CD14-positive monocyte (primary cell): ENCODE results near the gene GNA12. TPM values are rescaled to one million over a fixed set of nuclear protein-coding genes. Genes with fewer than 3 reads are reported as not detected.

Experiments used
- DNase-seq, 3 donors: peaks; one replicate each; pipeline ENCODE4 v3.0.0-alpha.2; 2011 to 2022
- H2AFZ ChIP-seq: 2 replicates; pipeline ENCODE4 v1.6.0; 2012; ENCODE audit warnings: mild to moderate bottlenecking, low read depth, low read length, inconsistent platforms; ENCODE audit not compliant: insufficient read depth, poor library complexity, severe bottlenecking
- H3K27ac ChIP-seq, 2 donors: 1 replicate in 1 of 2; 2 replicates in 1 of 2; pipeline ENCODE4 v1.5.1; 2012 to 2013; ENCODE audit warnings: low read length in 2 of 2, control low read depth in 1 of 2, inconsistent platforms in 1 of 2, low read depth in 1 of 2, mild to moderate bottlenecking in 1 of 2
- H3K27me3 ChIP-seq, 2 donors: one replicate each; pipeline versions ENCODE4 v1.6.0 to v1.6.1; 2011 to 2013; ENCODE audit warnings: low read length in 2 of 2; ENCODE audit not compliant: control insufficient read depth in 2 of 2, insufficient read depth in 2 of 2
- H3K36me3 ChIP-seq, 2 donors: replicated peaks in 1 of 2; 1 replicate in 1 of 2; 2 replicates in 1 of 2; pipeline versions ENCODE4 v1.5.1 to v1.6.1; 2012 to 2013; ENCODE audit warnings: low read length in 2 of 2, control low read depth in 1 of 2, inconsistent platforms in 1 of 2, mild to moderate bottlenecking in 1 of 2; ENCODE audit not compliant: insufficient read depth in 2 of 2, control insufficient read depth in 1 of 2
- H3K4me1 ChIP-seq, 2 donors: 1 replicate in 1 of 2; 2 replicates in 1 of 2; pipeline versions ENCODE4 v1.5.1 to v1.6.1; 2012 to 2013; ENCODE audit warnings: low read length in 2 of 2, control low read depth in 1 of 2, inconsistent platforms in 1 of 2, mild to moderate bottlenecking in 1 of 2, moderate library complexity in 1 of 2; ENCODE audit not compliant: insufficient read depth in 2 of 2, control insufficient read depth in 1 of 2
- H3K4me2 ChIP-seq: replicated peaks from 2 replicates; pipeline ENCODE3; 2012; ENCODE audit warnings: low read length, moderate library complexity, mild to moderate bottlenecking; ENCODE audit not compliant: poor library complexity, severe bottlenecking; ENCODE audit errors: extremely low read depth
- H3K4me3 ChIP-seq, 3 experiments: fragments of 200-600 bp in 1 of 3; sonication (generic) in 1 of 3; replicated peaks in 1 of 3; 1 replicate in 2 of 3; 2 replicates in 1 of 3; pipeline ENCODE4 v1.5.1; 2011 to 2013; ENCODE audit warnings: low read length in 3 of 3, mild to moderate bottlenecking in 3 of 3, control low read depth in 2 of 3, low read depth in 2 of 3, inconsistent platforms in 1 of 3, moderate library complexity in 1 of 3
- H3K79me2 ChIP-seq: 2 replicates; pipeline ENCODE4 v1.6.0; 2012; ENCODE audit warnings: mild to moderate bottlenecking, control low read depth, inconsistent platforms, low read length, moderate library complexity; ENCODE audit not compliant: insufficient read depth
- H3K9ac ChIP-seq: 2 replicates; pipeline ENCODE4 v1.6.0; 2017; ENCODE audit warnings: low read length, mild to moderate bottlenecking; ENCODE audit not compliant: insufficient read depth, poor library complexity, severe bottlenecking
- H3K9me3 ChIP-seq, 2 donors: replicated peaks in 1 of 2; 1 replicate in 1 of 2; 2 replicates in 1 of 2; pipeline versions ENCODE4 v1.5.1 to v1.6.1; 2012 to 2013; ENCODE audit warnings: low read length in 2 of 2, control low read depth in 1 of 2; ENCODE audit not compliant: control insufficient read depth in 1 of 2, insufficient read depth in 1 of 2
- H4K20me1 ChIP-seq: 2 replicates; pipeline ENCODE4 v1.6.0; 2012; ENCODE audit warnings: mild to moderate bottlenecking, low read length, control low read depth, moderate library complexity; ENCODE audit not compliant: insufficient read depth
- H3K27ac Mint-ChIP-seq, 7 donors: one replicate each; pipeline ENCODE4 v1.8.0; 2020; ENCODE audit warnings: mild to moderate bottlenecking in 7 of 7, mixed read lengths in 7 of 7, moderate library complexity in 6 of 7, inconsistent platforms in 2 of 7
- H3K27me3 Mint-ChIP-seq, 3 donors: one replicate each; pipeline ENCODE4 v1.8.0; 2021 to 2022; ENCODE audit warnings: low read depth in 3 of 3, mild to moderate bottlenecking in 3 of 3, mixed read lengths in 3 of 3, moderate library complexity in 3 of 3, inconsistent platforms in 1 of 3
- H3K36me3 Mint-ChIP-seq, 2 donors: one replicate each; pipeline ENCODE4 v1.8.0; 2020; ENCODE audit warnings: mixed read lengths in 2 of 2, inconsistent platforms in 1 of 2, mild to moderate bottlenecking in 1 of 2
- H3K4me1 Mint-ChIP-seq: one replicate; pipeline ENCODE4 v1.8.0; 2020; ENCODE audit warnings: mild to moderate bottlenecking, mixed read lengths
- H3K4me3 Mint-ChIP-seq, 2 donors: one replicate each; pipeline ENCODE4 v1.8.0; 2020; ENCODE audit warnings: mild to moderate bottlenecking in 2 of 2, mixed read lengths in 2 of 2, moderate library complexity in 1 of 2
- H3K9me3 Mint-ChIP-seq, 7 donors: one replicate each; pipeline ENCODE4 v1.8.0; 2020 to 2022; ENCODE audit warnings: mixed read lengths in 7 of 7, mild to moderate bottlenecking in 6 of 7, moderate library complexity in 6 of 7, inconsistent platforms in 2 of 7
- WGBS: methylation state at CpG from one replicate; pipeline ENCODE4 v1.1.5; 2013; ENCODE audit warnings: missing lambda C conversion rate; ENCODE audit not compliant: insufficient coverage; 5-methylcytosine and 5-hydroxymethylcytosine counted together
- intact Hi-C, 2 donors: fragments of 100-400 bp; cut with micrococcal nuclease; formaldehyde crosslinking; loops; one replicate each; pipeline versions ENCODE4 v1.15.0 to v1.15.1; 2023
- polyA plus RNA-seq, 3 donors: library from polyadenylated mRNA; depleted of rRNA in 1 of 3; unstranded in 2 of 3; stranded (reverse) in 1 of 3; fragments of 300-500 nt in 2 of 3; fragments of >200 nt in 1 of 3; fragmentation: Illumina TruSeq in 2 of 3; gene quantifications; 1 replicate in 2 of 3; 2 replicates in 1 of 3; pipeline ENCODE4 v1.2.3, GENCODE V29; 2012 to 2021
- TF ChIP-seq, protein P1 (sequence below): fragments of 200-600 bp; IDR thresholded peaks from one replicate; pipeline ENCODE4 v1.8.0; 2022; ENCODE audit warnings: antibody characterized with exemption, mild to moderate bottlenecking

GNA12 gene
- polyA plus RNA-seq, 3 donors, result 3.4 to 25.9 (median 10.6) TPM

DNA sequence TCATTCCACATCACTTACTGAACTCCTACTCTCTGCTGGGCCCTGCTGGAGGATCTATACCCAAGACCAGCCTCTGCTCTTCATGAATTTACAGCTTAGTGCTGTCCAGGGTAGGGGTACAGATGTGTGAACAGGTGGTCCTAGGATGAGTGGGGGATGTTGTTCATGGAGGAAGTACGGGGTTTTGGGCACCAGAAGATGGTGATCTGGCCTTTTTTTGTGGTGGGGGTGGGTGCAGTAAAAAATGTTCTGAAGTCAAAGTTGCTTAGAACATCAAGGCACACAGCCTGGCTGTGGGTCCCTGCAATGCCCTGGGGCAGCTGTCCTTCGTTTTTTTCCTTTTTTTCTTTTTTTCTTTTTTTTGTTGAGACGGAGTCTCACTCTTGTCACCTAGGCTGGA lies 34.2 kb upstream of the GNA12 start:
- peaks cover 0 to 2% (median 0%) of the 10 kb centered on the region in 7 donors for H3K9me3 Mint-ChIP-seq
- no peak overlapping the region for H2AFZ ChIP-seq
- H3K4me1 ChIP-seq, result peaks cover 0 to 7% of the 10 kb centered on the region in 2 donors
- no peaks in the 10 kb centered on the region for H3K36me3 ChIP-seq
- WGBS, result 37% methylated on average over 2 of the region's 3 CpGs
- H3K4me1 Mint-ChIP-seq, result peaks cover 12% of the 10 kb centered on the region
- H3K27ac Mint-ChIP-seq, result no peak overlapping the region
- no peak for DNase-seq
- peaks cover 0 to 2% of the 10 kb centered on the region in 2 donors for H3K27me3 ChIP-seq
- H3K79me2 ChIP-seq, result no peaks in the 10 kb centered on the region
- no peak overlapping the region for H3K27ac ChIP-seq
- no peak overlapping the region for H3K4me3 ChIP-seq
- H3K4me3 Mint-ChIP-seq, result no peak overlapping the region
- H4K20me1 ChIP-seq, result no peaks in the 10 kb centered on the region
- H3K36me3 Mint-ChIP-seq, result no peaks in the 10 kb centered on the region
- H3K4me2 ChIP-seq, result no peak overlapping the region
- TF ChIP-seq, protein P1, sequence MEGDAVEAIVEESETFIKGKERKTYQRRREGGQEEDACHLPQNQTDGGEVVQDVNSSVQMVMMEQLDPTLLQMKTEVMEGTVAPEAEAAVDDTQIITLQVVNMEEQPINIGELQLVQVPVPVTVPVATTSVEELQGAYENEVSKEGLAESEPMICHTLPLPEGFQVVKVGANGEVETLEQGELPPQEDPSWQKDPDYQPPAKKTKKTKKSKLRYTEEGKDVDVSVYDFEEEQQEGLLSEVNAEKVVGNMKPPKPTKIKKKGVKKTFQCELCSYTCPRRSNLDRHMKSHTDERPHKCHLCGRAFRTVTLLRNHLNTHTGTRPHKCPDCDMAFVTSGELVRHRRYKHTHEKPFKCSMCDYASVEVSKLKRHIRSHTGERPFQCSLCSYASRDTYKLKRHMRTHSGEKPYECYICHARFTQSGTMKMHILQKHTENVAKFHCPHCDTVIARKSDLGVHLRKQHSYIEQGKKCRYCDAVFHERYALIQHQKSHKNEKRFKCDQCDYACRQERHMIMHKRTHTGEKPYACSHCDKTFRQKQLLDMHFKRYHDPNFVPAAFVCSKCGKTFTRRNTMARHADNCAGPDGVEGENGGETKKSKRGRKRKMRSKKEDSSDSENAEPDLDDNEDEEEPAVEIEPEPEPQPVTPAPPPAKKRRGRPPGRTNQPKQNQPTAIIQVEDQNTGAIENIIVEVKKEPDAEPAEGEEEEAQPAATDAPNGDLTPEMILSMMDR, result no peak
- peaks cover 22 to 42% (median 26%) of the 10 kb centered on the region in 3 donors for H3K27me3 Mint-ChIP-seq
- H3K9ac ChIP-seq, result no peak overlapping the region
- H3K9me3 ChIP-seq, result no peaks in the 10 kb centered on the region
- intact Hi-C loops, result loop anchor here in 1 of 2 donors (10.0 kb wide), 2 partner anchors 86 to 416 kb away; no protein-coding TSS in a partner anchor

DNA sequence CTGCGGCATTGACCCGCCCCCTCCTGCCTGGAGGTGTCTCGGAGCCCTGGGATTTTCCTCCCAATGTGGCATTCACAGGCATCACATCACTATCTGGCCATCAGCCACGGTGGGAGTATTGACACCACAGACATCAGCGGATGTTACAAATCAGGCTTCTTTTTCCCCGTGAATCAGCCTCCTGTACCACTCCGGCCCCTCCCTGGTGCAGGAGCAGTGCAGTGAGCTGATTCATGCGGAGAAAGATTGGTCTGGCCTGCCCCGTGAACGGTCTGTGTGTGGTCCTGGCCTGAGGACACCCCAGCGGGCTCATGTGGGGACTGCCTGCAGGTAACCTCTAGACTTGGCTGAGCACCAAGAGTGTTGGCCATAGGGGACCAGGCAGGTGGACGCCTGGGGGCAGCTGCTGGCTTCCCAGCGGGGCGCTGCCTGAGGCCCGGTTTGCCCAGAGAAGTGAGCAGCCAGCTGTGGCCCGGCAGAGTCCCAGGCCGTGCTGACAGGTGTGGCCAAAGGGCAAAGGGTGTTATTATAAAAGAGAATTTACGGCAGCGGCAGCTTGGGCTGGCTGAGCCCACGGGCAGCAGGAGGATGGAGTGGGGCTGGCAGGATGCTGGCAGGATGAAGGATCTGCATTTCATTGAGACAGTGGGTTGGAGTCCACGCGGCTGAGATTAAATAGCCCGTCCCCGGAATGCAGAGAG lies 32.1 kb upstream of the GNA12 start:
- no peak overlapping the region for H2AFZ ChIP-seq
- TF ChIP-seq, protein P1, result no peak
- no peak overlapping the region for H3K4me3 Mint-ChIP-seq
- peaks cover under 1 to 9% of the 10 kb centered on the region in 2 donors for H3K4me1 ChIP-seq
- no peaks in the 10 kb centered on the region for H3K9me3 ChIP-seq
- H3K27ac Mint-ChIP-seq, result no peak overlapping the region
- H3K9me3 Mint-ChIP-seq, result peaks cover 0 to 6% (median 4%) of the 10 kb centered on the region in 7 donors
- intact Hi-C loops, result loop anchor here in 1 of 2 donors (10.0 kb wide), 2 partner anchors 89 to 419 kb away; no protein-coding TSS in a partner anchor
- WGBS, result 95% methylated on average over 18 of the region's 24 CpGs
- no peak overlapping the region for H3K4me3 ChIP-seq
- H3K79me2 ChIP-seq, result no peaks in the 10 kb centered on the region
- peaks cover 2 to 4% of the 10 kb centered on the region in 2 donors for H3K36me3 Mint-ChIP-seq
- H3K27me3 ChIP-seq, result peaks cover 0 to 2% of the 10 kb centered on the region in 2 donors
- H3K4me2 ChIP-seq, result no peak overlapping the region
- no peaks in the 10 kb centered on the region for H4K20me1 ChIP-seq
- no peaks in the 10 kb centered on the region for H3K36me3 ChIP-seq
- peaks cover 21 to 39% (median 33%) of the 10 kb centered on the region in 3 donors for H3K27me3 Mint-ChIP-seq
- no peak overlapping the region for H3K27ac ChIP-seq
- DNase-seq, result no peak
- peaks cover 18% of the 10 kb centered on the region for H3K4me1 Mint-ChIP-seq
- H3K9ac ChIP-seq, result no peak overlapping the region
